PC-3 (cell line): ENCODE results near the gene ASB13.

Experiments
- EZH2 ChIP-seq: fragments of 300-600 bp; sonication (generic); IDR thresholded peaks from one replicate; pipeline ENCODE4 v1.6.1; 2017; ENCODE audit warnings: antibody characterized with exemption, mild to moderate bottlenecking, low read length; ENCODE audit not compliant: unreplicated experiment
- EZH2phosphoT487 ChIP-seq: fragments of 300-600 bp; sonication (generic); IDR thresholded peaks from 2 replicates; pipeline ENCODE4 v1.6.1; 2018; ENCODE audit warnings: mild to moderate bottlenecking, antibody characterized with exemption, low read length, borderline replicate concordance
- TF ChIP-seq, protein P1 (sequence below): fragments of 300-600 bp; sonication (generic); conservative IDR thresholded peaks from 2 replicates; pipeline ENCODE4 v1.5.1; 2017; ENCODE audit warnings: antibody characterized with exemption, low read depth, mild to moderate bottlenecking, low read length

DNA sequence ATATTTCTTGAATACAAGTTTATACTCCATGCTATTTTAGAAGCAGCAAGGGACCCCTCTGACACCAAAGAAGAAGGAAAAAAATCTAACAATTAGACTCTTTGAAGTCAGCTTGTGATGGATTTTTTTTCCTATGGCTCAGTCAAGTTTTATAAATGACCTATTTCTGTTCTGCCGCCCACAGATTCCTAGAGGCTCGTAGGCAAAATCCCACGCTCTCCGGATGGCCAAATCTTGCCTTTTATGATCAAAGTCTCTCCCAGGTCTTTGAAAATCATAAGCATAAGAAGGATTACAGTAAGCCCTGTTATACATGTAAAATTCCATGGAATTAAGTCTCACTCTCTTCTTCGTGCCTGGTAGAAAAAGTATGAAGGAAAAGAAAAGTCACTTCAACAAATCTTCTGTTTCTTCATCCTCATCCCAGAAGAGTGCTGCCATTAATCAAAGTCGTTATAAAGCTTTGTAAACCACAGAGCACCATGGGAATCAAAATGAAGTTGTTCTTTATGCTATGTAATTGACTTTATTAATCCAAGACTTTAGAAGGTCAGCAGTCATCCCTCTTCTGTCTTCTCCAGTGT, 33.1 kb downstream of the ASB13 start:
- TF ChIP-seq, protein P1, sequence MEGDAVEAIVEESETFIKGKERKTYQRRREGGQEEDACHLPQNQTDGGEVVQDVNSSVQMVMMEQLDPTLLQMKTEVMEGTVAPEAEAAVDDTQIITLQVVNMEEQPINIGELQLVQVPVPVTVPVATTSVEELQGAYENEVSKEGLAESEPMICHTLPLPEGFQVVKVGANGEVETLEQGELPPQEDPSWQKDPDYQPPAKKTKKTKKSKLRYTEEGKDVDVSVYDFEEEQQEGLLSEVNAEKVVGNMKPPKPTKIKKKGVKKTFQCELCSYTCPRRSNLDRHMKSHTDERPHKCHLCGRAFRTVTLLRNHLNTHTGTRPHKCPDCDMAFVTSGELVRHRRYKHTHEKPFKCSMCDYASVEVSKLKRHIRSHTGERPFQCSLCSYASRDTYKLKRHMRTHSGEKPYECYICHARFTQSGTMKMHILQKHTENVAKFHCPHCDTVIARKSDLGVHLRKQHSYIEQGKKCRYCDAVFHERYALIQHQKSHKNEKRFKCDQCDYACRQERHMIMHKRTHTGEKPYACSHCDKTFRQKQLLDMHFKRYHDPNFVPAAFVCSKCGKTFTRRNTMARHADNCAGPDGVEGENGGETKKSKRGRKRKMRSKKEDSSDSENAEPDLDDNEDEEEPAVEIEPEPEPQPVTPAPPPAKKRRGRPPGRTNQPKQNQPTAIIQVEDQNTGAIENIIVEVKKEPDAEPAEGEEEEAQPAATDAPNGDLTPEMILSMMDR: no peak
- TF ChIP-seq EZH2phosphoT487 (no peak), EZH2 (no peak)
